ENCODE measurements around the gene MAPKAPK2.

MAPKAPK2 gene

DNA sequence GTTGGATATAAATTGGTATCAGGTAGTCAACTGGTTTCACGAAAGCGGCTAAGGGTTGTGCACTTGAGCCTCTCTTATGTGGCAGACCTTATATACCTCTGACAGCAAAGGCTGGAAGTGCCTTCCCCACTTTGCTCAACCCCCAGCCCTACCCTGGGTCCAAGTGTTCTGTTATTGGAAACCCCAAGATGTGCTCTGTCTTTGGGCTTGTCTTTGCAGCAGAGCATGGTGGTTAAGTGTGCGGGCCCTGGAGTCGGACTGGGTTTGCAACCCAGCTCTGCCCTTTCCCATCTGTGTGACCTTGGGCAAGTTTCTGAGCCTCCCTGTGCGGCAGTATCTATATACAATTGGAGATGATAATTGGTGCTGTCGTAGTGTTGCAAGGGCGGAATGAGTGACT is 98.8 kb downstream of the MAPKAPK2 start:
- no peak for DNase-seq
